ENCODE measurements around the gene CHD5. TPM values are rescaled to one million over a fixed set of nuclear protein-coding genes. Genes with fewer than 3 reads are reported as not detected.
A peak's percentile ranks its signal among the peaks of the same experiment; 100 is the strongest.
"Not testable (repeated sequence)": the region's sequence is repeated elsewhere in the genome, so short reads cannot be mapped to it uniquely, and the experiment has no call there.

The CHD5 gene
- total RNA-seq, 2 experiments from 2014 or later, result 0.67 to 0.96 TPM

DNA sequence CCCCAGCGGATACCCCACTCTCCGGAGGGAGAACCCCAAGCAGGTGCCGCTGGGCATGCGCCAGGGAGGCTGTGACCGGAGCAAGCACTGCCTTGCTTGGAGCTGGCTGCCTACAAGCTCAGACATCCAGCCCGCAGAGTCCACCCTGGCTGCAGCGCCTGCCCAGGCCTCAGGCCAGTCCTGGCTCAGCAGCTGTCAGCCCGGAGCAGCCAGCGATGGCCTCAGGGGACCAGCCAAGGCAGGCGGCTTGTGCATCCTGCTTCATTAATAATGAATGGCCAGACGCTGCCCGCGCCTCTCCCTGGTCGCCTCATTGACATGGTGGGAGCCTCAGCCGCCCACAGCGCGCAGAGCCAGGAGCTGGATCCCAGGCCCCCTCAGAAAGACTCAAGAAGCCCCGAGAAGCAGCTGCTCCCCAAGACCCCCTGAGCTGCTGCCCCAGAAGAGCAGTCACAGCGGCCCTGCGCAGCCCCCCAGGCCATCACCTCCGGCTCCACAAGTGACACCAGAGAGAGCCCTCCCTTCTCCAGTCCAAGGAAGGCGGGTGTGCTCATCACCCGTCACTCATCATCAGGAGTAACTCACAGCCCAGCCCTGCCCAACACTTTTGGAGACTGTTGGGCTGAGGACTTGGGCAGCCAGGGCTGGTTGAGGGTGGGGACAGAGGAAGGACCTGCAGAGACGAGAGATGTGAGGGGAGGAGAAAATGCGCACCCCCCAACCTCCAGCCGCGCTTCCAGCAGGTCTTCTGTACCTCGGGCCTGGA is 114.8 kb downstream of the CHD5 start:
- CTCF ChIA-PET, result no interaction called here
- H3K36me3 Mint-ChIP-seq (ENCODE audit: low read depth), result peaks cover 12% of the 10 kb centered on the region
- H3K4me3 Mint-ChIP-seq, result no peak overlapping the region
- no peak for DNase-seq
- POLR2A ChIA-PET, result no interaction called here
- H3K27me3 Mint-ChIP-seq, result no peaks in the 10 kb centered on the region
- H3K9me3 Mint-ChIP-seq, result no peaks in the 10 kb centered on the region
- H3K27ac Mint-ChIP-seq, result no peak overlapping the region
- H3K4me1 Mint-ChIP-seq, result no peaks in the 10 kb centered on the region

DNA sequence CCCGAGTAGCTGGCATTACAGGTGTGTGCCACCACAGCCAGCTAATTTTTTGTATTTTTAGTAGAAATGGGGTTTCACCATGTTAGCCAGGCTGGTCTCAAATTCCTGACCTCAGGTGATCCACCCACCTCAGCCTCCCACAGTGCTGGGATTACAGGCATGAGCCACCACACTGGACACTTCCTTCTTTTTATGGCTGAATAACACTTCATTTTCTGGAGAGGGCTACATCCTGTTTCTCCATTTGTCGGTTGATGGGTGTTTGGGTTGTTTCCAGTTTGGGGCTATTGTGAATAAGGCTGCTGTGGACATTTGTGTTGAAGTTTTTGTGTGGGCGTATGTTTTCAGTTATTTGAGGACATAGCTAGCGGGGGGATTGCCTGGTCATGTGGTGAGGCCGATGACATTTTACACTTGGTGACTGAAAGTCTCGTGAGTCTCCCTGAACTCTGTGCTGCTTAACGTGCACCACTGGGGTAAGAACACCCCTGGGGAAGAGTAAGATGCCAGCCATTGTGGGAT is 116.5 kb downstream of the CHD5 start:
- CTCF ChIA-PET, result interaction anchor here (0.7 to 0.8 kb wide), 2 partner anchors 18 to 580 kb away, joined by 3 read pairs; no protein-coding TSS in a partner anchor
- H3K27me3 Mint-ChIP-seq, H3K9me3 Mint-ChIP-seq, H3K4me1 Mint-ChIP-seq, H3K4me3 Mint-ChIP-seq, POLR2A ChIA-PET, DNase-seq, H3K27ac Mint-ChIP-seq: not testable (repeated sequence)
- H3K36me3 Mint-ChIP-seq (ENCODE audit: low read depth), result peaks cover 21% of the 10 kb centered on the region

DNA sequence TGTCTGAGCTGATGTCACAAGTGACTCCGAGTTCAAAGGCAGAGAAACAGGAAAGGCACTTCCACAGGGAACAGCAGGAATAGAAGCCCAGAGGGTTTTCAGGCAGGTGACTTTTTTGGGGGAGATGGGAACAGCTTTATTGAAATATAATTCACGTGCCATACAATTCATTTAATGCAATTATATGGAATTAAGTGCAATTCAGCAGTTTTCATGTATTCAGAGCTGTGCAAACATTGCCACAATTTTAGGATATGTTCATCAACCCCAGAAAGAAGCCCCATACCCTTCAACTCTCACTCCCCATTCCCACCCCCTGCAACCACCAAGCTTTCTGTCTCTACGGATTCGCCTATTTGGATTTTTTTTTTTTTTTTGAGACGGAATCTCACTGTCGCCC is 117.5 kb downstream of the CHD5 start:
- H3K27ac Mint-ChIP-seq, result no peak overlapping the region
- no peaks in the 10 kb centered on the region for H3K9me3 Mint-ChIP-seq
- H3K4me1 Mint-ChIP-seq, result peaks cover 3% of the 10 kb centered on the region
- peaks cover 23% of the 10 kb centered on the region for H3K36me3 Mint-ChIP-seq (ENCODE audit: low read depth)
- no peak for DNase-seq
- no peak overlapping the region for H3K4me3 Mint-ChIP-seq
- no peaks in the 10 kb centered on the region for H3K27me3 Mint-ChIP-seq
- CTCF ChIA-PET, result interaction anchor here (0.6 kb wide), 1 partner anchor 81 kb away, joined by 4 read pairs; no protein-coding TSS in a partner anchor
- POLR2A ChIA-PET, result no interaction called here

DNA sequence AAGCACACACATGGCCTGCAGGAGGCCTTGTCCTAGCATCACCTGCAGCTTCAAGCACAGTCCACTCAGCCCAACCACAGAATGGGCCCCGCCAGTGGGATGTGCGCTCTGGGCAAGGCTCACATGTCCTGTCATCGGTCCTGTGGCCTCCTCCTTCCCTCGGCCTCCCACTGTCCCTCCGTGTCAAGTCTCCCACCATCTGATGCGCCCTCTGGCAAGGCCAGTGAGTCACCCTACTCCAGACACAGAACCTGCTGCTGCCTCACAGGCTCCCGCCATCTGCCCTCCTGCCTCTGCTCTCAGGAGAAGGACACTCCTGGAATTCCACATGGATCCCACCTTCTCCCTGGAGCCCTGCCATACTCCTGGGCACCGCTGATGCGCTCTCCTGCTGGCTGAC is 120.3 kb downstream of the CHD5 start:
- peaks cover 26% of the 10 kb centered on the region for H3K36me3 Mint-ChIP-seq (ENCODE audit: low read depth)
- no peak overlapping the region for H3K4me3 Mint-ChIP-seq
- CTCF ChIA-PET, result no interaction called here
- H3K27me3 Mint-ChIP-seq, result no peaks in the 10 kb centered on the region
- POLR2A ChIA-PET, result no interaction called here
- no peak for DNase-seq
- H3K9me3 Mint-ChIP-seq, result no peaks in the 10 kb centered on the region
- H3K4me1 Mint-ChIP-seq, result peaks cover 10% of the 10 kb centered on the region
- H3K27ac Mint-ChIP-seq, result no peak overlapping the region

DNA sequence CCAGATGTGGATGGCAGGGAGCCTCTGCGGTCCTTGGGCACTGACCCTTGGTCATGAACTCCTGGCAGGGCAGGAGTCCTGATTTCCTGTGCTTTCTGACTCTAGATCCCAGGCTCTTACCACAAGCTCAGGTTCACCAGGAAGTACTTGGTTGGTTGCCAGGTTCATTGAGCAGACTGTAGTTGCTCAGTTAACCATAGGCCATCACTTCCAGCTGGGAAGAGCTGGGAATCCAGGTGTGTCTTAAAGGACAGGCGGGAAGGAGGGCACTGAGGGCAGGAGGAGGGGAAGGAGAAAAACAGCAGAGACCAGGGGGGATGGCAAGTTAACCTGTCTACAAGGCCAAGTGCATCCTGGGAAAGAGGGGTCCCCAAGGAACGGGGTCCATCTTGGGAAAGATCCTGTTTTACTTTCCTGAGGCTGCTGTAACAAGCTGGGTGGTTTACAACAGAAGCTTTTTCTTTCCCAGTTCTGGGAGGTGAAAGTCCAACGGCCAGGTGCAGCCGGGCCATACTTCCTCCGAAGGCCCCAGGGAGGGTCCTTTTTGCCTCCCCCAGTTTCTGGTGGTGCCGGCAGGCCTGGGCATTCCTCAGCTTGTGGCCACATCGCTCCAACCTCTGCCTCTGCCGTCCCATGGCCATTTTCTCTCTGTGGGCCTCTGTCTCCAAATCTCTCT is 122.8 kb downstream of the CHD5 start:
- peaks cover 42% of the 10 kb centered on the region for H3K36me3 Mint-ChIP-seq (ENCODE audit: low read depth)
- ChIA-PET CTCF (no interaction called here), POLR2A (no interaction called here)
- no peak overlapping the region for H3K4me3 Mint-ChIP-seq
- DNase-seq, result no peak
- no peaks in the 10 kb centered on the region for H3K27me3 Mint-ChIP-seq
- no peaks in the 10 kb centered on the region for H3K9me3 Mint-ChIP-seq
- H3K27ac Mint-ChIP-seq, result peak overlapping the region; percentile 75
- peaks cover 10% of the 10 kb centered on the region for H3K4me1 Mint-ChIP-seq

DNA sequence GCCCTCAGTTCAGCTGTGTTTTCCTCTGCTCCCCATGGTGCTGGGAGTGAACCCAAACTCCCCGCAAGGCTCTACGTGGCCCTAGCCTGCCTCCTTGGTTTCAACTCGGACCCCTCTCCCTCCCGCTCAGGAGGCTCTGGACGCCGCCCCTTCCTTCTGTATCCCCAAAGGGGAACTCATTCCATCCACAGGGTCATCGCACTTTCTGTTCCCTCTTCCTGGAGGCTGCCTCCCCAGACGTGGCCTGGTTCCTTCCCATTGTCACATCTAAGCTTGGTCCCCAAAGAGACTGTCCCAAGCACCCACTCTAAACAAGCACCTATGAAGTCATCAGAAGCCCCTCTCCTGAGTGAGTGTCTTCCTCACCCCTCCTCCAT is 123.6 kb downstream of the CHD5 start:
- Mint-ChIP-seq H3K27me3 (no peaks in the 10 kb centered on the region), H3K9me3 (no peaks in the 10 kb centered on the region), H3K4me3 (no peak overlapping the region), H3K4me1 (peaks cover 10% of the 10 kb centered on the region), H3K27ac (no peak overlapping the region), H3K36me3 (ENCODE audit: low read depth) (peaks cover 40% of the 10 kb centered on the region)
- ChIA-PET POLR2A (no interaction called here), CTCF (no interaction called here)
- no peak for DNase-seq

DNA sequence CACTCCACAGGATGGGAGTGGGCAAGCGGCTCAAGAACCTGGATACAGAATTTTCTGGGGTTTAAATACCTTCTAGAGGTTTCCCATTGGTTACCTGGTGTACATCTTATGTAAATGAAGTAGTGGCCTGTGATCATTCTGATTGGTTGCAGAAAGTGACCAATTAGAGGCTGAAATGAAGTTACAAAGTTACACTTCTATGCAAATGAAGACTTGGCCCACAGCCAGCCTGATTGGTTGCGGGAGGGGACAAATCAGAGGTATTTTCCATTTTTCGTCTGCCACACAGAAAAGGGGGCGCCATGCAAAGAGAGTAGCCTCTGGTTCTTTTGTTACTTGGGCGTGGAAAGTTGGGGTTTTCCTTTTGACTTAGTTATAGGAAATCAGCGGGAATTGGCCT is 125.5 kb downstream of the CHD5 start:
- ChIA-PET CTCF (no interaction called here), POLR2A (no interaction called here)
- no peaks in the 10 kb centered on the region for H3K9me3 Mint-ChIP-seq
- peaks cover 42% of the 10 kb centered on the region for H3K36me3 Mint-ChIP-seq (ENCODE audit: low read depth)
- DNase-seq, result no peak
- no peaks in the 10 kb centered on the region for H3K27me3 Mint-ChIP-seq
- H3K4me1 Mint-ChIP-seq, result peaks cover 10% of the 10 kb centered on the region
- H3K27ac Mint-ChIP-seq, result no peak overlapping the region
- no peak overlapping the region for H3K4me3 Mint-ChIP-seq

DNA sequence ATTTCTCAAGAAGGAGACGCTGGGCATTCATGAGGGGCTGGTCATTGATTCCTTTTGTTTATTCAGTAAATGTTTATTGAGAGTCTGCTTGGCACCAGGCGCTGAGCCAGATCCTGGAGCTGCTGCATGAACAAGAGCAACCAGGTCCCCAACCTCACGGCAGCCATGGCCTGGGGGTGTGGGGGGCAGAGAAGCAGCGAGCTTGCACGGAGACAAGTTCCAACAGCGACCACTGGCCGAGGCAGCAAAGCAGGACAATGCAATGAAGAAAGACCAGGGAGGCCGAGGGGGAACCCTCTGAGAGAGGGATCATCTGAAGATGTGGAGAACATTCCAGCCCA is 126.9 kb downstream of the CHD5 start:
- Mint-ChIP-seq H3K9me3 (no peaks in the 10 kb centered on the region), H3K4me1 (peaks cover 9% of the 10 kb centered on the region), H3K36me3 (ENCODE audit: low read depth) (peaks cover 38% of the 10 kb centered on the region), H3K27me3 (no peaks in the 10 kb centered on the region), H3K4me3 (no peak overlapping the region), H3K27ac (no peak overlapping the region)
- CTCF ChIA-PET, result interaction anchor here (1.2 kb wide), 1 partner anchor 19 kb away, joined by 3 read pairs; no protein-coding TSS in a partner anchor
- POLR2A ChIA-PET, result no interaction called here
- DNase-seq, result no peak

DNA sequence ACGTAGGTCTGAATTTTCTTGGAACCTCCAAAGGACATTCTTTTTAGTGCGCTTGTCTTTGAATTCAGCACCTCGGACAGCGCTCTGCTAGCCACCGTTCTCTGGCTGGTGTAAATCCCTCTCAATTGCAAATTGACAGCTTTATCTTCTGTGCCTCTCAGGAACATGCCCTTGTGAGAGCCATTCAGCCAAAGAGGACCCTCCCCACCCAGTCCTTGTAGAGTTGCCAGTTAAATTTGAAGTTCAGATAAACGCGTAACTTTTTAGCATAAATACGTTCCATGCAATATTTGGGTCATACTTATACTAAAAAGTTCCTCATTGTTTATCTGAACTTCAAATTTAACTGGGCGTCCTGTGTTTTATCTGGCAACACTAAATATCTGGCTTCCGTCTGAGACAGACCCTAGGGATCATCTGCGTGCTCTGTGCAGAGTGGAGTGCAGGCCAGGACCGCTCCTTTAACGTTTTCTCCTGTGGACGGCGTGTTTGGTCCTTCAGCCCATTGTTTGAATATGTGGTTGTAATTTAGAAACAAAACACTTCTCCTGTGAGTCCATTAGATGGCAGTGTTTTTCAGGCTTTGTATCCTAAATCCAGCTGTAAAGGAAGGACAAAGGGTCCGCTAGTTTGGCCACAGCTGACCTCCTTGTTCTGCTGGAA is 127.4 kb downstream of the CHD5 start:
- Mint-ChIP-seq H3K27ac (no peak overlapping the region), H3K4me3 (no peak overlapping the region)
- POLR2A ChIA-PET, result no interaction called here

More for the DNA sequence above, 127.4 kb downstream of the CHD5 start:
- H3K9me3 Mint-ChIP-seq, result no peaks in the 10 kb centered on the region
- H3K27me3 Mint-ChIP-seq, result no peaks in the 10 kb centered on the region
- CTCF ChIA-PET, result interaction anchor here (0.8 kb wide), 1 partner anchor 67 kb away, joined by 4 read pairs; no protein-coding TSS in a partner anchor
- peak; percentile 71 for DNase-seq
- H3K36me3 Mint-ChIP-seq (ENCODE audit: low read depth), result peaks cover 39% of the 10 kb centered on the region
- peaks cover 11% of the 10 kb centered on the region for H3K4me1 Mint-ChIP-seq

Other genes with a start within 250 kb of the CHD5 start
- 10 to 100 TPM; 14.6 to 16.1 TPM for gene NPHP4, start 187.9 kb downstream of the CHD5 start, total RNA-seq
- gene KCNAB2, start 134.4 kb downstream of the CHD5 start, total RNA-seq, result 100 to 1,000 TPM; 258 to 294 TPM
- gene RPL22, start 19.3 kb upstream of the CHD5 start, total RNA-seq, result 100 to 1,000 TPM; 328 to 370 TPM
- gene RNF207, start 25.8 kb upstream of the CHD5 start, total RNA-seq, result 1 to 10 TPM; 4.0 to 7.4 TPM
- gene ICMT, start 55.6 kb upstream of the CHD5 start, total RNA-seq, result 10 to 100 TPM; 50.4 to 53.3 TPM
- not detected for gene HES3, start 63.9 kb upstream of the CHD5 start, total RNA-seq
- gene GPR153, start 80.8 kb upstream of the CHD5 start, total RNA-seq, result under 1 TPM; 0.85 to 0.99 TPM
- 100 to 1,000 TPM; 101 TPM for gene ACOT7, start 213.4 kb upstream of the CHD5 start, total RNA-seq
- under 1 TPM; 0.21 to 0.30 TPM for gene HES2, start 239.6 kb upstream of the CHD5 start, total RNA-seq
- under 1 TPM; 0.56 to 0.77 TPM for gene ESPN, start 244.5 kb upstream of the CHD5 start, total RNA-seq